ENCODE results near the gene EYA2.
"Not testable (repeated sequence)": the region's sequence is repeated elsewhere in the genome, so short reads cannot be mapped to it uniquely, and the experiment has no call there.

EYA2 gene

GRCh38 chr20:46959081-46959692, 64.5 kb downstream of the EYA2 start:
- DNase-seq = no peak

DNA sequence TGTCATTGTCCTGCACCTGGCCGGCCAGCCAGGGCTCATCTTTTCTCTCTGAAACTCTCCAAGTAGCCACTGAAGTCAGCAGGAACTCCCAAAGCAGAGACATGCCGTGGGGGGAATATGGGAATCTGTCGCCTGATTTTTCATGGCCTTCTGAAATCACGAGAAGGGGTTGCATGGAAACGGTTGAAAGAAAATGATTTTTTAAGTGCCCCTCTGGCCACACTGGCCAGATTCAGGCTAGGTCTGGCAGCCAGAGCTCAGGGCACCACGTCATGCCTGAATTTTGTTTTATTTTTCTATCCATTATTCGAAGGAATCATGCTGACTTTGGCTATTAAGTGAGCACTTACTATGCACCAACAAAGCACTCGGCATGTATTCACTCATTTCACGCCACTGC, 65.2 kb downstream of the EYA2 start:
- DNase-seq = no peak

GRCh38 chr20:46960536-46960935, 65.9 kb downstream of the EYA2 start:
- DNase-seq = no peak

DNA sequence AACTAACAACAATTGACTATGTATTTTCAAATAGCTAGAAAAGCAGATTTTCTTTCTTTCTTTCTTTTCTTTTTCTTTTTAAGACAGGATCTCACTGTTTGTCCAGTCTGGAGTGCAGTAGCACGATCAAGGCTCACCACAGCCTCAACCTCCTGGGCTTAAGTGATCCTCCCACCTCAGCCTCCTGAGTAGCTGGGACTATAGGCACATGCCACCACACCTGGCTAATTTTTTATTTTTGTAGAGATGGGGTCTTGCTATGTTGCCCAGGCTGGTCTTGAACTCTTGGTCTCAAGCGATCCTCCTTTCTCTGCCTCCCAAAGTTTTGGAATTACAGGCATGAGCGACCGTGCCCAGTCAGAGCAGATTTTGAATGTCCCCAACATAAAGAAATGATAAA, 67.3 kb downstream of the EYA2 start:
- DNase-seq = not testable (repeated sequence)

- DNase-seq = no peak
Observed at GRCh38 chr20:46962452-46963195, 68.0 kb downstream of the EYA2 start.

GRCh38 chr20:46963196-46963529, 68.5 kb downstream of the EYA2 start:
- DNase-seq = peak; percentile 23

DNA sequence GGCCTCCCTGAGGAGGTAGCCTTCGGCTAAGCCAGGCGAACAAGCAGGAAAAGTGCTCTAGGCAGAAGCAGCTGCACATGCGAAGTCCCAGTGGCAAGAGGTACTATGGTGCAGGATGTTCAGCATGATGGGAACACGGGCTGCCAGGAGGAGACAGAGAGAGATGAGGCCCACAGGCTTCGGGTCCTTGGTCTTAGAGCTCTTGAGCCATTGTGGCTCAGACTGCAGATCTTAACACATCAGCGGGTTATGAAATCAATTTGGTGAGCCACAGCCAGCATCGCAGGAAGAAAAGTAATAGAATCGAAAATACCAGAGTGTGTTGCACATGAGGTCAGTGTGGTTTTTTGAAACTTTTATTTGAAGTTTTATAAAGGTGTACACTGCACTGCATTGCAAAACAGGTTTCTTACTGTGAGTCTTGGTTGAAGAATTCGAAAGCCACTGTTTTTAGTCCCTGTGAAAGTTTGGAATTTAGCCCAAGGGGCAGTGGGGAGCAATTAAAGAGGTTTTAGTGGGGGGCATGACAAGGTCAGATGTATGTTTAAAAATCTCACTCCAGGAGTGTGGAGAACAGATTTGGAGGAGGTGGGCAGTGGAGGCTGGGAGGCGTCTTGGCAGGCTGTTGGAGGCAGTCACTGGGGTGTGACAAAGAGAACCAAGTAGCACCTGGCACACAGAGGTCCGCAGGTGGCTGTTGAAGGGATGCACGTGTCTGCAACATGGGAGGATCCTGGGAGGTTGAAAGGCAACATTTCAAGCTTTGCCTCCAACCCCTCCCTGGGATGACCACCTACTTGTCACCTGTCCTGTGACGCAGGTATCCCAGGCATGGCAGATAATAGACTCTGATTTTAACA, 69.3 kb downstream of the EYA2 start:
- DNase-seq = peak; percentile 17

DNA sequence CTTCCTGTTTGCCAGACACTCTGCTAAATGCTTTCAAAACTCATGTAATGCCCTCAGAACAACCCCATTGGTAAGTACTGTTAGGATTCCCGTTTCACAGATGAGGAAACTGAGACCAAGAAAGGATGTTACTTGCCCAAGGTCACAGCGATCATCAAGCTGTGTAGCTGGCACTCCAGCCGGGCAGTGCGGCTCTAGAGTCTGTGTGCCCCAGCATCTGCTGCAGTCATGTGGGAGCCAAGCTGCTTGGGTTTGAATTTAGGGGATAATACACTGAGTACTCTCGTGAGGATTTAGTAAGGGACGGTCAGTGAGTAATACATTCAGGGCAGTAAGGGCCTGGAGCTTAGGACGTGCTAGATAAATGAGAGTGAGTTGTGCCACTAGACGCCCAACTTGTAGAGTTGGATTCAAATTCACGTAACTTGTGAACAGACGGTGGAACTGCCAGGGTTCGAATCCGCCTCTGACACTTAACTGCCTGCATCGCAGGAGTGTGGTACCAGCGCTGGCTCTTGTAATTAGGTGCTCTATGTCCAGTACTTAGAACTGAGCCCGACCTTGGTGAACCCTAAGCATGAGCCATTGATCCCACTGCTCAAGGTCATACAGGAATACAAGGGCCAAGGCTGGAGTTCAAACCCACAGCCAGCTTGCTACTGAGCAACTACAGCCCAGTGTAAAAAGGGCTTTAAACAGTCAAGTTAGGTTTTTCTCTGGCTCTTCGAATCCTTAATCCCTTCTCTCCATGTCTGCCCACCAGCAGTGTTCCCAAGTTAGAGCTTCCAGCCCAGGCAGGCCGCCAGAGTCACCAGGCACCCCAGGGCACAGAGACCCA, 70.2 kb downstream of the EYA2 start:
- DNase-seq = no peak

DNA sequence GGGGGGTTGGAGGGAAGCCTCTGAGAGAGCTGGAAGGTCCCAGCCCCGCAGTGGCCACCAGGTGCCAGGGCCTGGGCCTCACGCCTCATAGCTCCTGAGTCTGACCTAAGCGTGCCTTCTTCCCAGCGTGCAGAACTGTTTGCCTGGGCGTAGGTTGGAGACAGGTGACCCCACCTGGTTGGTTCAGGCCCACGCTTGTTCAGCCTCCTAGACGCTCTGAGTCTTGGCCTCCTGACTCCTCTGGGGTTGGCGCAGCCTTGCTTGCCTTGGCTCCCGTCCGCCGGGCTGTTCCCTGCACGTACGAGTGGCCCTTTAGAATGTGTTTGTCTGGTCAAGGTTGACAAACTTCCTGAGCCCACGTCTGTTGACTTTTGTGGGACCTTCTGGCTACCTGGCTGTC, 70.8 kb downstream of the EYA2 start:
- DNase-seq = peak; percentile 44

DNA sequence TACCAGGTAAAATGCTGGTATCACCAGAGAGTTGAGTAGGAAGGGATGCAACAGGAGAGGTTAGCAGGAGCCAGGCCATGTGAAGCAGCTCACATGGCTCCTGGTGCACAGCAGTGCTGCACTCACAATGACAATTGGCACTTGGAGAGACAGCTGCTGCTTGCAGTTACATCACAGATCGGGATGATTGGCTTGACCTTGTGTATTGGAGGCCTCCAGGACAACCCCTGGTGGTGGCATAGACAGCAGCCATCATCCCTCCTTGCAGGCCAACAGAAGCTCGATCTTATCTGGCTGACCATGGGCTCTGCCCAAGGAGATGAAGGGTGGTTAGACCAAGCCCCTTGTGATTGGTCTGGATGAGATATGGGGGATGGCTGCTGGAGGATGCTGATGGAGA, 73.0 kb downstream of the EYA2 start:
- DNase-seq = no peak

DNA sequence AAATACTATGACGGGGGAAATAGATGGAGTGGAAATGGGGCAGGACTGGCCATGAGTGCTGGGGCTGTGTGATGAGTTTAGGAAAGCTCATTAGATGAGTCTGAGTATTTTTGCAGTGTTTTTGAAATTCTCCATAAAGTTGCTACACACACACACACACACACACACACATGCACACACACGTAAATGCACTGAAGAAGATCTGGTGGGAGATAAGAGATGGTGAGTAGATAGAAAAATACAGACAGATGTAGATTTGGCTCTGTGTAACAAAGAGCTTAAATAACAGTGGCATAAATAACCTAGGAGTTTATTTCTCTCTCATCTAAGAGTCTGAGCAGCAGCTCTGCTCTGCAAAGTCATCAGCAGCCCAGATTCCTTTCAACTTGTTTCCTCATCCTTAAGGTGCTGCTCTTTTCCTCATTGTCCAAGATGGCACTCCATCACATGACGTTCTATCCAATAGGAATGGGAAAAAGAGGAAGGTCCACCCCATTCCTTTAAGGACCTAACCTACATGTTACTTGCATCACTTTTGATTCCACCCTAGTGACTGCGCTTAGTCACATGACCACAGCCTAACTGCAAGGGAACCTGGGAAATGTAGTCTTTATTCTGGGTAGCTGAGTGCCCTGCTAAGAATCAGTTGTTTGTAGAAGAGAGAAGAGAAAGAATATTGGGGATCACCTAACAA, 76.4 kb downstream of the EYA2 start:
- DNase-seq = no peak

GRCh38 chr20:46973766-46974165, 79.1 kb downstream of the EYA2 start:
- no peak for DNase-seq

GRCh38 chr20:46974669-46975434, 80.2 kb downstream of the EYA2 start:
- DNase-seq = no peak

GRCh38 chr20:46975976-46976375, 81.3 kb downstream of the EYA2 start:
- DNase-seq = no peak

- no peak for DNase-seq
Observed at GRCh38 chr20:46977204-46977603, 82.6 kb downstream of the EYA2 start.

DNA sequence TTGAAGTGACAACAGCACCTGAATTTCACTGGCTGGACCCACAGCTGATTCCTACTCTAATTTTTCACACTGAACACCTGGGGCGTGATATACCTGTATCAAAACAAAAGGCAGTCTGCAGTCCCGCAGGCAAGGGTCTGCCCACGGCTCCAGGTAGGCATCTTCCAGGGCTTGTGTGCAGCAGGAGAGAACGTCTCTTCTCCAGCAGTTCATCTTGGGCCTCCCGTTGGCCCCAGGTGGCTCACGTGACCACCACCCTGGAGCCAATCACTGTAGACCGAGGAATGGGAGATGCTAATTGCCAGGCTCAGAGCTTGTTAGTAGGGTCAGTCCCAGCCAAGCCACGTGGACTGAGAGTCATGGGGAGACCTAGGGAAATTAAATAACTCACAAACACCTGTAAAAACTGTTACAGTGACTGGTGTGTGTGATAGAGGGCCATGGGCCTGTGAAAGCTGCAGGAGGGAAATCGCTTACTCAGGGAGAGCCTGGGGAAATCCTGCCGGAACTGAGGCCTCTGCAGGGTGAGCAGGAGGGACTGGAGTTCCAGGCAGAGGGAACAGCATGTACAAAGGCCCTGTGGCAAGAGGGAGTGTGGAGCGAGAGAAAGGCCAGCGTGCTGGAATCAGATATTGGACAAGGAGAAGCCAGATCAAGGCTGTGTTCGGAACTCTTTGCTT, 83.4 kb downstream of the EYA2 start:
- DNase-seq = no peak

GRCh38 chr20:46978951-46979491, 84.4 kb downstream of the EYA2 start:
- no peak for DNase-seq

GRCh38 chr20:46979603-46980241, 85.1 kb downstream of the EYA2 start:
- DNase-seq = no peak

DNA sequence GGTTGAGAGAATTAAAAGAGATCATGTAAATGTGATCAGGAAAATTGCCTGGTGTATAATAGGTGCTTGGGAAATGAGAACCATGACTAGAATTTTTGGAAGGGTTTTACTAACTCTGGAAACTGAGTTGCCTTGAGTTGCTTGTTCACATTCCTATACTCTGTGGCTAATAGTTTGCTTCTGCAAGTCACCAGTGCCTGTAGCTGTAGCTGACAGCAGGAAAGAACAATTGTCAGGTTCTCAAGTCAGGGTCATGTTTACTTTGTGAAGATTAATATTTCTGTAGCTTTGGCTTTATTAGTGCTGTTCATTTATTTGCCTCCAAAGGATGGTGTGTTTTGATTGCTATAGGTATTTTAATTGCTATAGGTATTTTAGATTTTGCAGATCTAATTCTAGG, 86.5 kb downstream of the EYA2 start:
- DNase-seq = no peak

DNA sequence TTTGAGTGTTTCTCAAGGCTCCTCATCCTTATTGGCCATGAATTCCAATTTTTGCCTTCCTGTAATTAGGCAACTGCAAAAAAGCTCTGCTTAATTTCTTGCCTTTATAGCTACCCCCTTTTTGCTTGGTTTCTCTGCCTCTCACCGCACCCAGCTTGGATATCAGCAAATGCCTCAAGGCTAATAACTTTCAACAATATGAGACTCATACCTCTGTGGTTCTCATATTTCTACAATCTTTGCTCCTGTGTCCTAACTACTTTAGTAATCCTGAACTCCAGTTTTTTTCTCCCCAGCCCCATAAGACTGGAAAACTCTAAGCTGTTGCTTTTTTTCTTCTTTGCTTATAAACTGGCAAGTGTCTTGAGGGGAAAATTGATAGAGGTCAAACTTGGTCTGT, 88.8 kb downstream of the EYA2 start:
- DNase-seq = no peak
